RWPE2 (cell line): Measurements from ENCODE around the gene PPP1R3G.
"Not testable (repeated sequence)": the region's sequence is repeated elsewhere in the genome, so short reads cannot be mapped to it uniquely, and the experiment has no call there.

Experiments used
- ATAC-seq: fragments of 200-7000 bp; cut with Tn5 transposase; 3 replicates; pipeline ENCODE4 v1.9.1; 2021; ENCODE audit warnings: low read depth
- DNase-seq: peaks from one replicate; pipeline ENCODE4 v3.0.0-alpha.2; 2020; ENCODE audit warnings: low spot score
- H3K27ac ChIP-seq: fragments of 450-650 bp; 2 replicates; pipeline ENCODE4 v1.5.1; 2017; ENCODE audit warnings: mild to moderate bottlenecking; ENCODE audit not compliant: poor library complexity, severe bottlenecking
- H3K27me3 ChIP-seq: fragments of 250-450 bp; sonication (Bioruptor Pico); 2 replicates; pipeline ENCODE4 v1.5.1; 2021; ENCODE audit warnings: mild to moderate bottlenecking, moderate library complexity; ENCODE audit not compliant: insufficient read depth, poor library complexity, severe bottlenecking
- H3K36me3 ChIP-seq: fragments of 250-450 bp; sonication (Bioruptor Pico); 2 replicates; pipeline ENCODE4 v1.5.1; 2020; ENCODE audit warnings: low read depth, mild to moderate bottlenecking, moderate library complexity
- H3K4me1 ChIP-seq: fragments of 250-450 bp; sonication (Bioruptor Pico); 2 replicates; pipeline ENCODE4 v1.5.1; 2021; ENCODE audit warnings: mild to moderate bottlenecking, moderate library complexity; ENCODE audit not compliant: insufficient read depth, poor library complexity, severe bottlenecking
- H3K4me3 ChIP-seq: fragments of 250-450 bp; sonication (Bioruptor Pico); 2 replicates; pipeline ENCODE4 v1.5.1; 2021; ENCODE audit warnings: mild to moderate bottlenecking, moderate library complexity; ENCODE audit not compliant: severe bottlenecking
- H3K9me3 ChIP-seq: fragments of 250-450 bp; sonication (Bioruptor Pico); 2 replicates; pipeline ENCODE4 v1.5.1; 2021; ENCODE audit warnings: mild to moderate bottlenecking, moderate library complexity; ENCODE audit not compliant: severe bottlenecking
- CTCF ChIP-seq: fragments of 450-650 bp; IDR thresholded peaks from one replicate; pipeline ENCODE4 v1.5.1; 2017; ENCODE audit warnings: mild to moderate bottlenecking, moderate library complexity; ENCODE audit not compliant: poor library complexity, severe bottlenecking

PPP1R3G gene

GRCh38 chr6:5116243-5116991 is 31.3 kb downstream of the PPP1R3G start:
- H3K36me3 ChIP-seq: no peaks in the 10 kb centered on the region
- H3K9me3 ChIP-seq: no peaks in the 10 kb centered on the region
- no peaks in the 10 kb centered on the region for H3K27me3 ChIP-seq
- TF ChIP-seq CTCF: no peak
- ATAC-seq (no peak), DNase-seq (no peak)
- no peak overlapping the region for H3K4me3 ChIP-seq
- peaks cover 7% of the 10 kb centered on the region for H3K4me1 ChIP-seq
- no peak overlapping the region for H3K27ac ChIP-seq

- Histone ChIP-seq H3K4me1 (no peaks in the 10 kb centered on the region), H3K9me3 (no peaks in the 10 kb centered on the region), H3K36me3 (no peaks in the 10 kb centered on the region), H3K4me3 (no peak overlapping the region), H3K27me3 (no peaks in the 10 kb centered on the region), H3K27ac (no peak overlapping the region)
- ATAC-seq (no peak), DNase-seq (no peak)
- TF ChIP-seq CTCF: no peak
Measured at GRCh38 chr6:5119090-5119951, 34.2 kb downstream of the PPP1R3G start.

- H3K4me1 ChIP-seq: peaks cover 4% of the 10 kb centered on the region
- no peak for ATAC-seq
- no peaks in the 10 kb centered on the region for H3K36me3 ChIP-seq
- H3K9me3 ChIP-seq: no peaks in the 10 kb centered on the region
- H3K27me3 ChIP-seq: no peaks in the 10 kb centered on the region
- no peak for DNase-seq
- no peak overlapping the region for H3K27ac ChIP-seq
- no peak for TF ChIP-seq CTCF
- no peak overlapping the region for H3K4me3 ChIP-seq
Measured at GRCh38 chr6:5120011-5120410, 34.9 kb downstream of the PPP1R3G start.

GRCh38 chr6:5120543-5120942 is 35.4 kb downstream of the PPP1R3G start:
- not testable (repeated sequence) for ATAC-seq, H3K4me1 ChIP-seq, H3K27me3 ChIP-seq, H3K4me3 ChIP-seq, H3K27ac ChIP-seq, H3K36me3 ChIP-seq, H3K9me3 ChIP-seq, DNase-seq

GRCh38 chr6:5121479-5121878 is 36.3 kb downstream of the PPP1R3G start:
- no peak for DNase-seq
- no peaks in the 10 kb centered on the region for H3K9me3 ChIP-seq
- TF ChIP-seq CTCF: no peak
- H3K36me3 ChIP-seq: no peaks in the 10 kb centered on the region
- H3K4me3 ChIP-seq: no peak overlapping the region
- peaks cover 18% of the 10 kb centered on the region for H3K4me1 ChIP-seq
- no peaks in the 10 kb centered on the region for H3K27me3 ChIP-seq
- no peak for ATAC-seq
- no peak overlapping the region for H3K27ac ChIP-seq
